Vagina (tissue), 2 donors: Measurements from ENCODE around the gene TIGD3.

ENCODE experiments used
- CTCF ChIP-seq, 3 experiments: fragments of 450-650 bp in 2 of 3; fragments of 200-600 bp in 1 of 3; sonication (generic) in 1 of 3; IDR thresholded peaks; one replicate each; pipeline ENCODE4 v1.5.1; 2017 to 2019; ENCODE audit warnings: antibody characterized with exemption in 3 of 3, mild to moderate bottlenecking in 2 of 3, moderate library complexity in 2 of 3
- POLR2A ChIP-seq, 2 donors: fragments of 450-650 bp; IDR thresholded peaks; one replicate each; pipeline ENCODE4 v1.6.1; 2017; ENCODE audit warnings: antibody characterized with exemption in 2 of 2, mild to moderate bottlenecking in 2 of 2, moderate library complexity in 2 of 2
- POLR2AphosphoS5 ChIP-seq, 2 donors: sonication (generic); formaldehyde crosslinking; IDR thresholded peaks; one replicate each; pipeline ENCODE4 v1.9.0; 2017; ENCODE audit warnings: antibody characterized with exemption in 2 of 2, mild to moderate bottlenecking in 2 of 2, low read depth in 1 of 2; ENCODE audit not compliant: insufficient read depth in 1 of 2

- TF ChIP-seq CTCF (IDR thresholded peaks at IDR 0.05) (no peak), POLR2A (IDR thresholded peaks at IDR 0.05) (no peak), POLR2AphosphoS5 (IDR thresholded peaks at IDR 0.05; ENCODE audit: insufficient read depth in 1 of 2, low read depth in 1 of 2) (no peak)
Observed at GRCh38 chr11:65402790-65403189, 48.2 kb downstream of the TIGD3 start.
